ENCODE data around the gene PPOX. TPM values are rescaled to one million over a fixed set of nuclear protein-coding genes. Genes with fewer than 3 reads are reported as not detected.

Gene PPOX
- total RNA-seq, 1 donor from 2014 or later, result 28.6 TPM

GRCh38 chr1:161174911-161175310 is 8.7 kb downstream of the PPOX start:
- no peak for DNase-seq
- no peaks in the 10 kb centered on the region for H3K9me3 Mint-ChIP-seq
- H3K36me3 Mint-ChIP-seq (ENCODE audit: low read depth), result peaks cover 60% of the 10 kb centered on the region
- peak overlapping the region; percentile 1 for H3K27ac Mint-ChIP-seq
- peak overlapping the region; percentile 100 for H3K4me3 Mint-ChIP-seq
- intact Hi-C loops (cut with micrococcal nuclease), result no loop called here
- H3K4me1 Mint-ChIP-seq, result peaks cover 44% of the 10 kb centered on the region
- no peaks in the 10 kb centered on the region for H3K27me3 Mint-ChIP-seq

GRCh38 chr1:161175771-161176453 is 9.7 kb downstream of the PPOX start:
- no peaks in the 10 kb centered on the region for H3K27me3 Mint-ChIP-seq
- H3K27ac Mint-ChIP-seq, result peak overlapping the region; percentile 100
- H3K36me3 Mint-ChIP-seq (ENCODE audit: low read depth), result peaks cover 56% of the 10 kb centered on the region
- peaks cover 51% of the 10 kb centered on the region for H3K4me1 Mint-ChIP-seq
- H3K4me3 Mint-ChIP-seq, result peak overlapping the region; percentile 100
- intact Hi-C loops (cut with micrococcal nuclease), result loop anchor here (2.0 kb wide), 1 partner anchor 17 kb away; the partner anchor contains the start of gene USP21
- H3K9me3 Mint-ChIP-seq, result no peaks in the 10 kb centered on the region
- no peak for DNase-seq

GRCh38 chr1:161176468-161177111 is 10.4 kb downstream of the PPOX start:
- no peak for DNase-seq
- Mint-ChIP-seq H3K36me3 (ENCODE audit: low read depth) (peaks cover 50% of the 10 kb centered on the region), H3K4me3 (peak overlapping the region; percentile 100), H3K27me3 (no peaks in the 10 kb centered on the region), H3K9me3 (no peaks in the 10 kb centered on the region), H3K27ac (peak overlapping the region; percentile 100), H3K4me1 (peaks cover 54% of the 10 kb centered on the region)
- intact Hi-C loops (cut with micrococcal nuclease), result loop anchor here (1.0 to 2.0 kb wide), 2 partner anchors 10 to 18 kb away; partner anchors contain the start of genes PPOX and USP21

- Mint-ChIP-seq H3K36me3 (ENCODE audit: low read depth) (peaks cover 42% of the 10 kb centered on the region), H3K4me3 (peak within 1 kb of the TSS; percentile 100), H3K27ac (peak within 1 kb of the TSS; percentile 100), H3K4me1 (peaks cover 59% of the 10 kb centered on the region), H3K9me3 (no peaks in the 10 kb centered on the region), H3K27me3 (no peaks in the 10 kb centered on the region)
- intact Hi-C loops (cut with micrococcal nuclease), result loop anchor here (1.0 to 2.0 kb wide), 2 partner anchors 11 to 19 kb away; partner anchors contain the start of genes PPOX and USP21
- peak; percentile 99 for DNase-seq
Observed at GRCh38 chr1:161177112-161177935, 11.1 kb downstream of the PPOX start, which contains the start of gene B4GALT3. TSS of gene B4GALT3 (minus strand) at chr1:161177507. CDS start at chr1:161176060, 1,447 bp downstream.

DNA sequence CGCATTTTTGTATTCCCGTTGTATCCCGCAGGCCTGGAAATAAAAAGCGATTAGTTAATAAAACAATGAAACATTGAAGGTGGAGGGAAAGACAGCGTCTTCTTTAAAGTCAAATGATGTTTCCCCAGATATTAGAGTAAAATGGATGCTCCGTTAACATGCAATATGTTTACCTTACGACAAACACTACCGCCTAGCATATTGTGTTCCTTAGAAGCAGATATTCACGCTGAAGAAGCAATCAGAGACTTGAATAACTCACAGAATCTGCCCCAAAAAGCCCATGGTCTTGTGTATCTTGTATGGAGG is 11.7 kb downstream of the PPOX start:
- Mint-ChIP-seq H3K36me3 (ENCODE audit: low read depth) (peaks cover 37% of the 10 kb centered on the region), H3K9me3 (no peaks in the 10 kb centered on the region), H3K27me3 (no peaks in the 10 kb centered on the region), H3K4me1 (peaks cover 59% of the 10 kb centered on the region), H3K4me3 (peak overlapping the region; percentile 100), H3K27ac (peak overlapping the region; percentile 100)
- intact Hi-C loops (cut with micrococcal nuclease), result loop anchor here (1.0 to 2.0 kb wide), 2 partner anchors 12 to 19 kb away; partner anchors contain the start of genes PPOX and USP21
- DNase-seq, result no peak

DNA sequence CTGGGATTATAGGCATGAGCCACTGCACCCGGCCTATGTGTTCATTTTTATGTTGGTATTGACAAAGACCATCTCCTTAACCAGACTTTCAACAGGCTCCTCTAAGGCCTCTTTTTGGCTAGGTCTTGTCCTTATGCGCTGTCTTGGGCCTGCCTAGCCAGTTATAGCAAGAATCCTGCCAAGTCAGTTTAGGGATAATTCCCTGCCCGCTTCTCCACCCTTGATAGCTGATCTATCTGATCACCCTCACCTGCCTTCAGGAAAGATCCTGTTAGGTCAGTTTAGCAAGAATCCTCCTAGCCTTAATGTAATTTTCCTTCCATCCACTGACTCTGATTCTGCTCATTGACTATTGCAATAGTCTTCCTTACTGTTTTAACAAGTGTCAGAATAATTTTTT is 13.5 kb downstream of the PPOX start:
- Mint-ChIP-seq H3K4me3 (no peak overlapping the region), H3K27ac (no peak overlapping the region), H3K27me3 (no peaks in the 10 kb centered on the region), H3K4me1 (peaks cover 66% of the 10 kb centered on the region), H3K36me3 (ENCODE audit: low read depth) (peaks cover 22% of the 10 kb centered on the region), H3K9me3 (no peaks in the 10 kb centered on the region)
- intact Hi-C loops (cut with micrococcal nuclease), result no loop called here
- no peak for DNase-seq

- no peak for DNase-seq
- H3K9me3 Mint-ChIP-seq, result no peaks in the 10 kb centered on the region
- H3K27ac Mint-ChIP-seq, result peak overlapping the region; percentile 74
- H3K36me3 Mint-ChIP-seq (ENCODE audit: low read depth), result peaks cover 13% of the 10 kb centered on the region
- intact Hi-C loops (cut with micrococcal nuclease), result no loop called here
- H3K4me3 Mint-ChIP-seq, result peak overlapping the region; percentile 25
- H3K27me3 Mint-ChIP-seq, result no peaks in the 10 kb centered on the region
- H3K4me1 Mint-ChIP-seq, result peaks cover 65% of the 10 kb centered on the region
Observed at GRCh38 chr1:161180639-161181038, 14.4 kb downstream of the PPOX start.

DNA sequence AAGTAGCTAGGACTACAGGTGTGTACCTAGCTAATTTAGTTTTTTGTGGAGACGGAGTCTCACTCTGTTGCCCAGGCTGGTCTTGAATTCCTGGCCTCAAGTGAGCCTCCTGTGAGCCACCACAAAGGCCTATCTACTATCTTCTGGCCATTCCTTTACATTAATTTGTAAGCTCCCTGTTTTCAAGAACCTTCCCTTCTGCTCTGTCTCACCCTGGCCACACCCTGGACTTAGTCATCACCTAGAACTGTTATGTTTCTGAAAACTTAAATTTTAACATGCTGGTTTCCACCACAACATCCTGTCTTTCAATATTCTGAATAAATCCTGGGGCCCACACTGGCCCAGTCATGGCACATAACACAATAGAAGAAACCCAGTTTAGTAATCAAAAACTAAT is 16.0 kb downstream of the PPOX start:
- Mint-ChIP-seq H3K4me3 (peak overlapping the region; percentile 51), H3K4me1 (peaks cover 68% of the 10 kb centered on the region), H3K9me3 (no peaks in the 10 kb centered on the region), H3K27me3 (no peaks in the 10 kb centered on the region), H3K27ac (peak overlapping the region; percentile 96), H3K36me3 (ENCODE audit: low read depth) (peaks cover 3% of the 10 kb centered on the region)
- intact Hi-C loops (cut with micrococcal nuclease), result loop anchor here (1.0 to 2.0 kb wide), 2 partner anchors 15 to 43 kb away; partner anchors contain the start of gene PPOX
- DNase-seq, result peak; percentile 88

DNA sequence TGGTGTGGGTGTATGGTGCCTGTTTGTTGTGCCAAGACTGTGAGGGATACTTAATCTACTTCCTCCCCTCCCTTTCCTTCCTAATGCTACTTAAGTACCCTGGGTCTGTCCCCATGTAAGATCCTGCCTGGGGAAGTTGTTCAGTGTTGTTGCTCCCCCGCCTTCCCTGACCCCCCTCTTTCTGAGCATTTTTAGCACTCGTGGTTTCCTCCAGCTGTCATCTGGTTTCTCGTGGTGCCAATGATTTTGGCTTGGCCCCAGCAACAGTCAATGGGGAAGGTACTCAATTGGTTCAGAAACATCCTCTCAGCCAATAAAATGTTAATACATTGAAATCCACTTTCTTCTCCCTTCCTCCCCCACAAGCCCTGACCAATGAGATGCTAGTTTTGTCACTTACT is 19.1 kb downstream of the PPOX start:
- Mint-ChIP-seq H3K4me3 (peak overlapping the region; percentile 75), H3K27me3 (no peaks in the 10 kb centered on the region), H3K9me3 (no peaks in the 10 kb centered on the region), H3K4me1 (peaks cover 69% of the 10 kb centered on the region), H3K27ac (peak overlapping the region; percentile 96), H3K36me3 (ENCODE audit: low read depth) (peaks cover 2% of the 10 kb centered on the region)
- DNase-seq, result peak; percentile 94
- intact Hi-C loops (cut with micrococcal nuclease), result loop anchor here (2.0 kb wide), 1 partner anchor 18 kb away; the partner anchor contains the start of gene NDUFS2

- Mint-ChIP-seq H3K4me3 (peak overlapping the region; percentile 75), H3K4me1 (peaks cover 63% of the 10 kb centered on the region), H3K27ac (peak overlapping the region; percentile 96), H3K9me3 (no peaks in the 10 kb centered on the region), H3K36me3 (ENCODE audit: low read depth) (no peaks in the 10 kb centered on the region), H3K27me3 (no peaks in the 10 kb centered on the region)
- intact Hi-C loops (cut with micrococcal nuclease), result loop anchor here (2.0 kb wide), 1 partner anchor 17 kb away; the partner anchor contains the start of gene NDUFS2
- no peak for DNase-seq
Observed at GRCh38 chr1:161185732-161186311, 19.6 kb downstream of the PPOX start.

DNA sequence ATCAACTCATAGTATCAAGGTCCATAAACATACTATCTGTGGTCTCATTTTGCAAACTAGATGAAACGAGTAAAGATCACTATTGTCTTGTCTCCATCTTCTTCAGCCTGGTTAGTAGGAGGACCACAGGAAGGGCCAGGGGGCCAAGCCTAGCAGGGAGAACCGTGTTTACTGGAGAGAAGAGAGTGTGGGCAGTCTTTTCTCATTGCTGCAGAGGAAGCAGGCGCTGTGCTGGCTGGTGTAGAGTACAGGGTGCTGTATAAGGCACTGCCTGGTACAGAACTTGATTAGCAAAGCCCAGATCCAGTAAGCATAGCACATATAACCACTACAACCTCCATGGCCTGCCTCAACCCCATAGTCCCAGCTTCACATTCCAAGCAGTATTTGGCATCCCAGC is 21.1 kb downstream of the PPOX start:
- Mint-ChIP-seq H3K9me3 (no peaks in the 10 kb centered on the region), H3K4me3 (no peak overlapping the region), H3K27ac (peak overlapping the region; percentile 96), H3K27me3 (no peaks in the 10 kb centered on the region), H3K36me3 (ENCODE audit: low read depth) (no peaks in the 10 kb centered on the region), H3K4me1 (peaks cover 54% of the 10 kb centered on the region)
- intact Hi-C loops (cut with micrococcal nuclease), result no loop called here
- DNase-seq, result no peak

- intact Hi-C loops (cut with micrococcal nuclease), result no loop called here
- no peak for DNase-seq
Observed at GRCh38 chr1:161188381-161188780, 22.2 kb downstream of the PPOX start.

GRCh38 chr1:161189036-161189435 is 22.8 kb downstream of the PPOX start:
- no peak overlapping the region for H3K27ac Mint-ChIP-seq
- no peaks in the 10 kb centered on the region for H3K36me3 Mint-ChIP-seq (ENCODE audit: low read depth)
- H3K4me1 Mint-ChIP-seq, result peaks cover 50% of the 10 kb centered on the region
- no peak for DNase-seq
- no peaks in the 10 kb centered on the region for H3K9me3 Mint-ChIP-seq
- no peak overlapping the region for H3K4me3 Mint-ChIP-seq
- intact Hi-C loops (cut with micrococcal nuclease), result no loop called here
- no peaks in the 10 kb centered on the region for H3K27me3 Mint-ChIP-seq

More at GRCh38 chr1:161188381-161188780, 22.2 kb downstream of the PPOX start:
- no peak overlapping the region for H3K27ac Mint-ChIP-seq
- no peaks in the 10 kb centered on the region for H3K36me3 Mint-ChIP-seq (ENCODE audit: low read depth)
- no peaks in the 10 kb centered on the region for H3K27me3 Mint-ChIP-seq
- no peak overlapping the region for H3K4me3 Mint-ChIP-seq
- peaks cover 55% of the 10 kb centered on the region for H3K4me1 Mint-ChIP-seq
- H3K9me3 Mint-ChIP-seq, result no peaks in the 10 kb centered on the region
